Measurements from ENCODE around the gene ASCC1. TPM values are rescaled to one million over a fixed set of nuclear protein-coding genes. Genes with fewer than 3 reads are reported as not detected.
A peak's percentile ranks its signal among the peaks of the same experiment; 100 is the strongest.
"Not testable (repeated sequence)": the region's sequence is repeated elsewhere in the genome, so short reads cannot be mapped to it uniquely, and the experiment has no call there.

ASCC1 gene
- total RNA-seq, 3 donors from 2014 or later, result 33.8 to 37.0 (median 34.3) TPM

DNA sequence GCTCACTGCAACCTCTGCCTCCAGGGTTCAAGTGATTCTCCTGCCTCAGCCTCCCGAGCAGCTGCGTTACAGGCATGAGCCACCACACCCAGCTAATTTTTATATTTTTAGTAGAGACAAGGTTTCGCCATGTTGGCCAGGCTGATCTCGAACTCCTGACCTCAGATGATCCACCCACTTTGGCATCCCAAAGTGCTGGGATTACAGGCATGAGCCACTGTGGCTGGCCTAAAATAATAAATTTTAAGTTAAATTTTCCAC is 68.8 kb downstream of the ASCC1 start:
- H3K36me3 Mint-ChIP-seq (ENCODE audit: insufficient read depth); ATAC-seq; DNase-seq; H3K4me1 Mint-ChIP-seq (ENCODE audit: low read depth); H3K4me3 Mint-ChIP-seq; H3K9me3 Mint-ChIP-seq; H3K27me3 Mint-ChIP-seq (ENCODE audit: low read depth): not testable (repeated sequence)

DNA sequence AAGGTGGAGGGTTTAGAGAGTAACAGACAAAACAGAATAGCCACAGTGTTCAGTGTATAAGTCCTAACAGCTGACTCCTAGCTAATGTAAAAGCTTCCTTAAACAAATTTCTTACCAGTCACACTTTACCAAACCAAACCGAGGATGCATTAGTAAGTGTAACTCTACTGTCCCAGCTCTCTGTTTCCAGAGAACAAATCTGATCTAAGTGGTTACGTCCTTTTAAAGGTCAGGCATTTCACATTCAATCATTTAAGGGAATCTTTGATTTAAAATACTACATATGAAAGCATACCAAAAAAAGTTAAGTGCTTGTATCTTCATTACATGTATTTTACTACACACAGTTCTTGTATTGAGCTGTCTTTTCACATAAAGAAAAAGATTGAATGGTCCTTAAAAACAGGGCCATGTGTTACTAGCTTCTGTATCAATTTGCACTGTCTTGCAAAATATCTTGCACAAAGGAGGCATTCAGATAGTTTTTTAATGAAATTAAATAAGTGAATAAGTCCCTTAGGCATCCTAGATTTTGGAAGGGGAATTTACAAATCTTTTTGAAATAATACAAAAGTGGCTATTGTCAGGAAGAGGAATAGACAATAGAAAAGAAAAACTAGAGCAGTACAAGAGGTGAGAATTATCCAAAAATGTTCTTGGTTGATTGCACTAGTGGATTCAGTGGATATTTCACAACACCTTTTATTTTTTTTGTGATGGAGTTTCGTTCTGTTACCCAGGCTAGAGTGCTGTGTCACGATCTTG is 69.3 kb downstream of the ASCC1 start:
- DNase-seq, result no peak
- H3K4me3 Mint-ChIP-seq, result no peak overlapping the region
- peaks cover 4% of the 10 kb centered on the region for H3K4me1 Mint-ChIP-seq (ENCODE audit: low read depth)
- H3K27me3 Mint-ChIP-seq (ENCODE audit: low read depth), result no peaks in the 10 kb centered on the region
- no peaks in the 10 kb centered on the region for H3K9me3 Mint-ChIP-seq
- ATAC-seq, result no peak
- H3K36me3 Mint-ChIP-seq (ENCODE audit: insufficient read depth), result peaks cover 2% of the 10 kb centered on the region

DNA sequence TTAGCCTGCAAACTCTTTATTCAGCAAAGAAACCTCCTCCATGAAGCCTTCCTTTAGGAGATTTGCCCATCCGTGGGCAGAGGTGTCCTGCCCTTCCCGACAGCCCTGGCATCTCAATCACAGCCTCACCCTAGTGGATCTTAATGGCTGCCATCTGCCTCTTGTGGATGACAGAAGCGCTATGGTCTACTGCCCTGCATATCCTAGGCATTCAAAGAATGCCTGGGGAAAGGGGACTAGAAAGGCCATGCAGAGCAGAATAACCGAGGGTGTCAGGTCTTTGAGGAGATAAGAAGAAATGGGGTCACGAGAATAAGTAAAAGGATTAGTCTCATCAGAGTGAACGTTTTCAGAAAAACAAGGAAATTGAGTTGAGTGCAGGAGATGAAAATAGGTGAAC is 70.0 kb downstream of the ASCC1 start:
- Mint-ChIP-seq H3K27me3 (ENCODE audit: low read depth) (no peaks in the 10 kb centered on the region), H3K9me3 (no peaks in the 10 kb centered on the region), H3K4me3 (no peak overlapping the region), H3K36me3 (ENCODE audit: insufficient read depth) (peaks cover under 1% of the 10 kb centered on the region), H3K4me1 (ENCODE audit: low read depth) (peaks cover 4% of the 10 kb centered on the region)
- DNase-seq, result no peak
- ATAC-seq, result no peak

DNA sequence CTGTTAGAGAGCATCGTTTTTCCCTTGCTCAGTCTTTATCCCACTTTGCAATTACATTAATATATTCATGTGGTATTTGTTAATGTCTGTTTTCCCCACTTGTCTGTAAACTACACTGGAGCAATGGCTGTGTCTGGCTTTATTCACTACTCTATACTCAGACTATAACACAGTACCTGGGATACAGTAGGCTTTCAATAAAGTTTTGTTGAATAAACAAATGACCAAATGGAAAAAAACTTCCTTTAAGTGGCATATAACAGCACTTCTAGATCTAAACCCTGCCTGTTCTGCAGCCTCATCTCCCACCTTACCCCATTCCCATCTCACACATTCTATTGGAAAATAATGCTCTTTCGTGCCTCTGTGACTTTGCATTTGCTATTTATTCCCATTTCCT is 70.4 kb downstream of the ASCC1 start:
- Mint-ChIP-seq H3K4me3 (no peak overlapping the region), H3K27me3 (ENCODE audit: low read depth) (no peaks in the 10 kb centered on the region), H3K36me3 (ENCODE audit: insufficient read depth) (no peaks in the 10 kb centered on the region), H3K9me3 (no peaks in the 10 kb centered on the region), H3K4me1 (ENCODE audit: low read depth) (peaks cover 4% of the 10 kb centered on the region)
- no peak for ATAC-seq
- DNase-seq, result no peak

DNA sequence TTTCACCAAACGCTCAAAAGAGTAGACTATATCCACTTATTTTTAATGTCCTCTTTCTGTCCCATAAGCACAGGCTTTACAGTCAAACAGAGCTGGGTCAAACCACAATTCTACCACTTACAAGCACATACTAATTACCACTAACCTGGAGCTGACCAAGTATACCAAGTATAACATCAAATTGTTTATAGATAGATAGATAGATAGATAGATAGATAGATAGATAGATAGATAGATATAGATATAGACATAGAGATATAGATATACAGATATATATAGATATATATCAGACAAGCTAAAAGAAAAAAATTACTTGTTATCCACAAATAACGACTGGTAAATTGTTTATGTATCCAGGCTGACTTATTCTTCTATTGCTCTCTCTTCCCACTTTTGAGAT is 75.2 kb downstream of the ASCC1 start:
- no peak overlapping the region for H3K4me3 Mint-ChIP-seq
- peaks cover 3% of the 10 kb centered on the region for H3K36me3 Mint-ChIP-seq (ENCODE audit: insufficient read depth)
- DNase-seq (no peak), ATAC-seq (no peak)
- H3K9me3 Mint-ChIP-seq, result no peaks in the 10 kb centered on the region
- H3K4me1 Mint-ChIP-seq (ENCODE audit: low read depth), result peaks cover 3% of the 10 kb centered on the region
- H3K27me3 Mint-ChIP-seq (ENCODE audit: low read depth), result no peaks in the 10 kb centered on the region

DNA sequence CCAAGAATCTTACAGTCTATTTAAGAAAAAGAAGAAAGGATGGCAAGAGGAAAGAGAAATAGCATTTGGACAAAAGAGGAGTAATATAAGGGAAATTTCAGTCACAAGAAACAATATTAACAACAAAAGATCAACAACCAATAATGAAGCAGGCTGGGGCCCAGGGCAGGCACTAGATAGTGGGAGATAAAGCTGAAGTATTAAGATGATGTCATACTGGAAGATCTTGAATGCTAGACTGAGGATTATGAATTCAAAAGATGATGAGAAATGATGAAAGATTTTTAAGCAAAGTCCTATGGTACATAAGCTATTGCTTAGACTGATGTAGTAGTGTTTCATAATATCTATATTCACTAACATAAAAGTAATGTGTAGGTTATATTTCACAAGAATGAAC is 75.9 kb downstream of the ASCC1 start:
- Mint-ChIP-seq H3K9me3 (no peaks in the 10 kb centered on the region), H3K27me3 (ENCODE audit: low read depth) (no peaks in the 10 kb centered on the region), H3K4me3 (no peak overlapping the region), H3K4me1 (ENCODE audit: low read depth) (peaks cover 8% of the 10 kb centered on the region), H3K36me3 (ENCODE audit: insufficient read depth) (peaks cover 9% of the 10 kb centered on the region)
- DNase-seq, result no peak
- ATAC-seq, result no peak

DNA sequence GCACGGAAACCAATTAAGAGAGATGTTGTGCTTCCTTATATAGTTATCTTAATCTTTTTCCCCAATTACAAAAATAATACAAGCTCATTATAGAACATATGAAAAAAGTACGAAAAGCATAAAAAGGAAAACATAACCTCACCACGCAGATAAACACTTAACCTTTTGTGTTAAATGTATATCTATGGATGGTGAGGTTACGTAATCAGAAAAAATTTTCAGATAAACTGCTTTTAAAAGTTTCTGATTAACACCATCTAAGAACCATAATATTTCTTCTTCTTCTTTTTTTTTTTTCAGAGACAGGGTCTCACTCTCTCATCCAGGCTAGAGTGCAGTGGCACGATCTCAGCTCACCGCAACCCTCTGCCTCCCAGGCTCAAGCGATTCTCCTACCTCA is 78.5 kb downstream of the ASCC1 start:
- no peak overlapping the region for H3K4me3 Mint-ChIP-seq
- H3K27me3 Mint-ChIP-seq (ENCODE audit: low read depth), result no peaks in the 10 kb centered on the region
- H3K9me3 Mint-ChIP-seq, result no peaks in the 10 kb centered on the region
- peaks cover 9% of the 10 kb centered on the region for H3K36me3 Mint-ChIP-seq (ENCODE audit: insufficient read depth)
- peaks cover 22% of the 10 kb centered on the region for H3K4me1 Mint-ChIP-seq (ENCODE audit: low read depth)
- DNase-seq (no peak), ATAC-seq (no peak)

DNA sequence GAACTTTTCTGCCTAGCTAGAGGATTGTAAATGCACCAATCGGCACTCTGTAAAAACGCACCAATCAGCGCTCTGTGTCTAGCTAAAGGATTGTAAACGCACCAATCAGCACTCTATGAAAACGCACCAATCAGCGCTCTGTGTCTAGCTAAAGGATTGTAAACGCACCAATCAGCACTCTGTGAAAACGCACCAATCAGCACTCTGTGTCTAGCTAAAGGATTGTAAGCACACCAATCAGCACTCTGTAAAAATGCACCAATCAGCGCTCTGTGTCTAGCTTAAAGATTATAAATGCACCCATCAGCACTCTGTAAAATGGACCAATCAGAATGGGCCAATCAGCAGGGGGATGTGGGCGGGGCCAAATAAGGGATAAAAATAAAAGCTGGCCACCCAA is 79.9 kb downstream of the ASCC1 start:
- peaks cover 22% of the 10 kb centered on the region for H3K4me1 Mint-ChIP-seq (ENCODE audit: low read depth)
- DNase-seq; ATAC-seq; H3K27me3 Mint-ChIP-seq (ENCODE audit: low read depth); H3K4me3 Mint-ChIP-seq; H3K36me3 Mint-ChIP-seq (ENCODE audit: insufficient read depth); H3K9me3 Mint-ChIP-seq: not testable (repeated sequence)

DNA sequence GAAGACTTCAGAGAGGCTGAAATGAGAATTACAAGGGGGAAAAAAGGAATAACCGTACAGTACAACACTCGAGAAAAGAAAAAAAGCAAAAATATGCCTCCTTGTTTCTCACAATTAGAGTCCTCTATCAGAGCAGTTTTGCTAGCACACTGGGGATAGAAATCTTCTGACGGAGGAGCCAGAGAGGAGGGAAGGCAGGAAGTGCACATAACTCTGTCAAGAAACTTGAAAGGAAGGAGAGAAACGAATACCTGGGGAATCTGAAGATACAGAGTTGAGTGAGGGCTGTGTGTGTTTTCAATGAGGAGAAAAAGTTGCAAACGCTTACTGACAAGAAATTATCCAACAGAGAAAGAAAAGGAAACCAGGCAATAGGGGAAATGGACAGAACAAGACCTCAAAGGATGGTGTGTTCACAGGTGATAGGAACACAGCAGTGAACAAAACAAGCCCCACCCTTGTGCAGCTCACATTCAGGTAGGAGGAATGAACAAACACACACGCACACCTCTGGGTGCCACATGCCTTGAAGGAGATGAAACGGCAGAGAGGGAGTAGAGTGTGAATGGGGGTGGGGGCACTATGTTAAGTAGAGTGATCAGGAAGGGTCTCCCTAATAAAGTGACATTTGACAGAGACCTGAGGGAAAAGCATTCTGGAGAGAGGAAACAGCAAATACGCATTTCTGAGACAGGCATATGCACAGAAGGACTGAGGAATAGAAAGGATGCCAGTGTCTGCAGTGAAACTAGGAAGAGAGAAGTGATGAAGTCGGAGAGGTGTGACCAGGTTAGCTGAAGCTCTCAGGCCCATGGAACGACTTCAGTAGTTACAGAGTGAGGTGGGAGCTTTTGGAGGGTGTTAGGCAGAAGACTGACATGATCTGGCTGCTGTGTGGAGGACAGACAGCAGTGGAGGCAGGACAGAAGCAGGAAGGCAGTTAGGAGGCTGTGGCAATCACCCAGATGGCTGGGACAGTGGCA is 81.0 kb downstream of the ASCC1 start:
- Mint-ChIP-seq H3K4me1 (ENCODE audit: low read depth) (peaks cover 21% of the 10 kb centered on the region), H3K36me3 (ENCODE audit: insufficient read depth) (peaks cover 9% of the 10 kb centered on the region), H3K27me3 (ENCODE audit: low read depth) (no peaks in the 10 kb centered on the region), H3K9me3 (no peaks in the 10 kb centered on the region), H3K4me3 (peak overlapping the region; percentile 8)
- DNase-seq, result no peak
- ATAC-seq, result peak; percentile 41 to 49

DNA sequence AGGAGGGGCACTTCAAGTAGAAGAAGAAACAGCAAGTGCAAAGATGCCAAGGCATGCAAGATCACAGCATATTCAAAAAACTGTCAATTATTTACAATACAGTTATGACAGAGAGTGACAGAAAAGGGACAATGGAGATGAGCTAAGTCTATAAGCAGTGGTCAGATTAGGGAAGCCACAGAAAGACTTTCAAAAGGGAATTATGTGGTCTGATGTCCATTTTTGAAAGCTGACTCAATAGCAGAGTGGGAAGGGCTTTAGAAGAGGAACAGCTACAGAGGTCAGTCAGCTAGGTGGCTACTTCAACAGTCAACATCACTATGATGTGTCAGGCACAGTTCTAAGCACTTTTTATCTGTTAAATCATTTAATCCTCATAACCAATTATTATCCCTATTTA is 82.6 kb downstream of the ASCC1 start:
- peaks cover 19% of the 10 kb centered on the region for H3K4me1 Mint-ChIP-seq (ENCODE audit: low read depth)
- no peak for DNase-seq
- no peak for ATAC-seq
- no peaks in the 10 kb centered on the region for H3K9me3 Mint-ChIP-seq
- no peak overlapping the region for H3K4me3 Mint-ChIP-seq
- H3K36me3 Mint-ChIP-seq (ENCODE audit: insufficient read depth), result peaks cover 9% of the 10 kb centered on the region
- no peaks in the 10 kb centered on the region for H3K27me3 Mint-ChIP-seq (ENCODE audit: low read depth)

DNA sequence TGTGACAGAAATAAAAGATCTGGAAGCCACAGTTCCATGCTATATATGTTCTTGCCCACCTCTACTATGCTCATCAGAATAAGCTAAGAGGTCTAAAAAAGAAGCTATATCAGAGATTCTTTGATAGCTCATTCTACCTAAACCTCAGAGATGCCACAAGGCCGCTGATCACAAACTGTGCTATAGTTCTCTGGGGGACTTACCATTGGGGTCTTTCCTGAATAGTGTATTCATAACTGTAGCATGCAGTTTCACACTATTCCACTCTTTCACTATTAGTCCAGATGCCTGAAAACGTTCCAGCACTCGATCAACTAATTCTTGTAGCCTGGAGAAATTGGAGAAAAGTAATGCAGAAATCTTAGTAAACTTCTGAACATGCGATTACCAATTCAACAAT is 83.2 kb downstream of the ASCC1 start:
- no peak overlapping the region for H3K4me3 Mint-ChIP-seq
- no peak for ATAC-seq
- H3K4me1 Mint-ChIP-seq (ENCODE audit: low read depth), result peaks cover 19% of the 10 kb centered on the region
- no peaks in the 10 kb centered on the region for H3K9me3 Mint-ChIP-seq
- DNase-seq, result no peak
- H3K36me3 Mint-ChIP-seq (ENCODE audit: insufficient read depth), result peaks cover 9% of the 10 kb centered on the region
- no peaks in the 10 kb centered on the region for H3K27me3 Mint-ChIP-seq (ENCODE audit: low read depth)

DNA sequence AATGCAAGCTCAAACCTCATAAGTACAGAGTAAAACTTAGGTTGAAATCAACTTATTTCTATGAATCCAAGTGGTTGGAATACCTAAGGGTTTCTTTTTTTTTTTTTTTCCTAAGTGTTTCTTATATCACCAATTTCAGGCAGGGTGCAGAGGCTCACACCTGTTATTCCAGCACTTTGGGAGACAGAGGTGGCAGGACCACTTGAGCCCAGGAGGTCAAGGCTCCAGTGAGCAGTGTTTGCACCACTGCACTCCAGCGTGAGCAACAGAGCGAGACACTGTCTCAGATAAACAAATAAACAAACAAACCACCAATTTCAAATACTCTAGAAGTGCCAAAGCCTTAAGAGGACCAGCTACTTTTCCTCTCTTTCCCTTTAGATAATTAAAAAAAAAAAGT is 88.5 kb downstream of the ASCC1 start:
- DNase-seq, result no peak
- H3K27me3 Mint-ChIP-seq (ENCODE audit: low read depth), result no peaks in the 10 kb centered on the region
- H3K36me3 Mint-ChIP-seq (ENCODE audit: insufficient read depth), result peaks cover 7% of the 10 kb centered on the region
- no peak for ATAC-seq
- H3K4me3 Mint-ChIP-seq, result no peak overlapping the region
- H3K9me3 Mint-ChIP-seq, result no peaks in the 10 kb centered on the region
- H3K4me1 Mint-ChIP-seq (ENCODE audit: low read depth), result peaks cover 15% of the 10 kb centered on the region

DNA sequence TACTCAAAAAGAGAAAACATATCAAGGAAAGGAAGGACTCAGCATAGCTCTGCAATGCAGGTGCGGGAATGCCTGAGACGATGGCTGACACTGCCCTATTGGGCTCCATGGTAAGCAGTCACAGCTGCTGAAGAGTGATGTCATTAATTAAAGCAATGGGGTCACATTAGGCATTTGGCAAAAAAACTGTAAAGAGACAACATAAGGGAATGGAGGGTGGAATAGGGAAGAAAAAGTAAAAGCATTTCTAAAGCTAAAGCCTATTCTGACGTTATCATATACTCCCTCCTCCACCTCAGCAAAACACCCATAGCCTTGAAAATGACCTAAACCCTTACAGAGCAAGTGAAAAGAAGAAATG is 89.2 kb downstream of the ASCC1 start:
- ATAC-seq (no peak), DNase-seq (no peak)
- no peaks in the 10 kb centered on the region for H3K9me3 Mint-ChIP-seq
- H3K36me3 Mint-ChIP-seq (ENCODE audit: insufficient read depth), result peaks cover 7% of the 10 kb centered on the region
- no peak overlapping the region for H3K4me3 Mint-ChIP-seq
- peaks cover 22% of the 10 kb centered on the region for H3K4me1 Mint-ChIP-seq (ENCODE audit: low read depth)
- no peaks in the 10 kb centered on the region for H3K27me3 Mint-ChIP-seq (ENCODE audit: low read depth)

DNA sequence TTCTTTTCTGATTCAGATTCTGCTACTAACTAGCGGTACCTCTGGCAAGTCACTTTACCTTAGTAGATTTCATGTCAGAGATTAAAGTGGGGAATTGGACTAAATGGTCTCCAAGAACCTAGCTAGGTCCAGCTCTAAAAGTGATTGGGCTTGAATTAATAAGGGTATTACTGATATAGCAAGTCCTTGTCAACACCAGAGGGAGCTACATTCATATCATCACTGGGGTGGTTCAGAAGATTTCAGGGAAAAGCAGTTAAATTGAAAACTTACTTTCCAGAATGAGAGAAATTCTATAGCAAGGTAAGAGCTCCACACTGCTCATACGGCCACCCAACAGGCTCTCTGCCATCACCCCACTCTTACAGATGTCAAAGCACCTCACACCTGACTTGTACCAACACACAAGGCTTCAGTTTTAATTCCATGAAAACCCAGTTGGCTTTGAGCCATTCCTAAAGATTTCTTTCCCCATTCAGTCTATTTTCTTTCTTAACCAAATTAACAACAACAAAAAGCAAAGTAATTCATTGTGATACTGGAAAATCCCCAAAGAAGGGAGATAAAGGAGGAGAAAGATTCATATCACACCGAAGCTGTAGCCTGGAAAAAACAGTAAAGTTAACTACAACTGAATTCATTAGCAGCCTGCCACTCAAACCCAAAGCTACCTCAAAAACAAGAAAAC is 89.7 kb downstream of the ASCC1 start:
- no peaks in the 10 kb centered on the region for H3K27me3 Mint-ChIP-seq (ENCODE audit: low read depth)
- no peak overlapping the region for H3K4me3 Mint-ChIP-seq
- no peak for DNase-seq
- no peak for ATAC-seq
- H3K36me3 Mint-ChIP-seq (ENCODE audit: insufficient read depth), result peaks cover 12% of the 10 kb centered on the region
- no peaks in the 10 kb centered on the region for H3K9me3 Mint-ChIP-seq
- peaks cover 27% of the 10 kb centered on the region for H3K4me1 Mint-ChIP-seq (ENCODE audit: low read depth)
